Glomerular visceral epithelial cell (primary cell): ENCODE measurements around the gene OXLD1.
A peak's percentile ranks its signal among the peaks of the same experiment; 100 is the strongest.

Experiments
- DNase-seq: peaks from one replicate; pipeline ENCODE4 v3.0.0-alpha.2; 2016; ENCODE audit errors: extremely low spot score

Gene OXLD1

DNA sequence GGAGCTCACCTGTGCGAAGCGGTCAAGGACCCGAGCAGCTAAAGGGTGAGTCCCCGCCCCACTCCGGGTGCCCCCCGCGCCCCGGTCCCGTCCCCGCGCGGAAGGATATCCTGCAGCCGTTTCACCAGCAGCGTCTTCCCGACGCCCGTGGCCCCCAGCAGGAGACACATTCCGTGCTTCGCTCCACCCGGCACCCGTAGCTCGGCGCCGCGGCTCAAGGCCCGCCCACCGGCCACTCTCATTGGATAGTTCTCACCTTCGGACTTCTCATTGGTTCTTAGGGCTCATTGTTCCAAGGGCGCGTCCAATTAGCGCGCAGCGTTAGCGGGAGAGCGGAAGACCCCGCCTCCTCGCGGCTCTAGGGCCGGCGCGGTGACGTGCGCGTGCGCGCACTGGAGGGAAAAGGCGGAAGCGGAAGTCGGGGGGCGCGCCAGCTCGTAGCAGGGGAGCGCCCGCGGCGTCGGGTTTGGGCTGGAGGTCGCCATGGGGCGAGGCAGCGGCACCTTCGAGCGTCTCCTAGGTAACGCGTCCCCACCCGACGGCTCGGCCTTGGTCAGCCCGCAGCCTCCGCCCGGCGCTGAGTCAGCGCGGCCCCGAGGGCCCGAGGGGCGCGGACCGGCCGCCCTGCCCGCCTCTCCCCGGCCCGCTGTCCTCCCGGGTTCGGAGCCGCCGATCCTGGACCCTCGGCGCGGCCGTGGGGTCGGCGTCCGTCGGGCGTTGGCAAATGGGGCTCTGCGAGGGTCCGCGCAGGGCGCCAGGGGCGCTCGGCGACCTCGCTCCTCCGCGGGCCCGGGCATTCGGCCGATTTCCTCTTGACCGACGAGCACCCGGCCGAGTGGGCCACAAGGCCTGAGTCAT, 17.4 kb upstream of the OXLD1 start, which contains the start of the genes ARL16 and HGS:
TSS of gene ARL16 (minus strand) at position 214 of the 858 bp plus-strand sequence. CDS start at position 170, 44 bp downstream.
TSS of gene HGS (plus strand) at position 428 of the 858 bp plus-strand sequence. CDS start at position 484, 56 bp downstream.
- DNase-seq = peak; percentile 99

DNA sequence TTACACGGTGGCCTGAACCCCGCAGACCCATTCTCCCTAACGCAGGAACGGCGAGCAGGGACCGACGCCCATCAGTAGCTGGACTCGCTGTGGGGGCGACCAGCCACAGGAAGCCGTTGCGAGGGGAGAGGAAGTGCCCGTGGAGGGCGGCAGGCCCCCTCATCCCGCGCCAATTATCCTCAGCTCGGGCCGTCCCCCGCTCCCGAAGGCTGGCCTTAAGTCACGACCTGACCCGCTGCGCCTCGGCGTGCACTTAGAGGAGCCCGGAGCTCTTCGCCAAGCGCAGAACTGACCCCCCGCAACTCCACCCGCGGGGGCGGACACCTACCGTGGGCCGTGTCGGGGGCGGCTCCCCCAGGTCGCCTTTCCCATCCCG, 16.8 kb upstream of the OXLD1 start:
- no peak for DNase-seq

DNA sequence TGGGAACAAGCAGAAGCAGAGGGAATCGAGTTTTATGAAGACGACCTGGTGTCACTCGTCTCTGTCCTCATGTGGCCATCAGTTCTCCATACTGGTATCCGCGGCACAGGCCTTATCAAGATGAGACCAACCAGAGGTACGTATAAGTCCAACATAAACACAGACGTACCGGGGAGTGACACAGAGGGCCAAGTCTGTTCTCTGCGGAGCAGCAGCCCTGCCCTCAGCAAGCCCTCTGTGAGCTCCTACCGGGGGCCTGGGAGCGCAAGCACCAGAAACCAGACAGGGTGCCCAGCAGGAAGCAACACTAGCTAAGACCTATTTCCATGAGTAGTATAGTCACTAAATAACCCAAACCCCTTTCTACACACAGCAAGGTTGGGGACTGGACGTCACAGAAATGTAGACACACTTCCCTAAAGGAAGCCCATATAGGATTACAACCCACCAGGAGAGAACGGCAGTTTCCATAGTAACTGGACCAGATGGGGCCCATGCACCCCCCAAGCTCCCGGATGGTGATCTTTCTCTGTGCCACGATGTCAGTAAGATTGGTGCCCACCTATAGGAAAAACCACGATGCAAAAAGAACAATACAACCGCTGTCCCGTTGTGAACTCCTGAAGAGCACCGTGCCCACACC, 16.3 kb upstream of the OXLD1 start:
- no peak for DNase-seq

DNA sequence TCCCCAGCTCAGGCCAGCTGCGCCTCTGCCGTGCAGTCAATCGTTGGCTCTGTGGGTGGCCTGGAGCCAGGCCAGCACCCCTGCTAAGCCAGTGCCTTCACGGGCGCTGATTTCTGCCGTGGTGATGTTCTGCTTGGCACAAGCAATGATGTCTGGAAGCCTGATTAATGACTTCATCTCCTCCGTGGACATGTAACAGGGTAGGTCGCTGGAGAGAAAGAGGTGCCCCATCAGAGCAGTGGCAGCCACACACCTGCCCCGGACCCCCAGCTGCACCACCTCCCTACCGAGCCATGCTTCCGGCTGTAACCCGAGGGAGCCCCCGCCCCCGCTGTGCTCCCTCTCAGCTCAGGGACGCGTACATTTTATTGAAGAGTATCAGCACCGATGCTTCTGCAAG, 15.3 kb upstream of the OXLD1 start:
- peak; percentile 98 for DNase-seq

DNA sequence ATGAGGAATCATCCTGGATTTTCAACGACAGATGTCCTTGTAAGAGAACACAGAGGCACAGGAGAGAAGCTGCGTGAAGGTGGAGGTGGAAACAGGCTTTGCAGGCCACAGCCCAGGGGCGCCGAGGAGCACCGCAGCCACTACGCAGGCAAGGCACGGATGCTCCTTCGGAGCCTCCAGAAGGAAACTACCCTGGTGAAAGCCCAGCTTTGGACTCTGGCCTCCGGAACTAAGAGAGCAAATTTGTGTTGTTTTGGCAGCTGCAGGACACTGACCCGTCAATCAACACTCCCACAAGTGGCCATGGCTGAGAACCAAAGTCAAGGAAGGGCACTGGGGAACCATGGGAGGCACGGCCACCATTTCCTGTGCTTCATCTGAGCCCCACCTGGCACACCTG, 13.7 kb upstream of the OXLD1 start:
- no peak for DNase-seq

DNA sequence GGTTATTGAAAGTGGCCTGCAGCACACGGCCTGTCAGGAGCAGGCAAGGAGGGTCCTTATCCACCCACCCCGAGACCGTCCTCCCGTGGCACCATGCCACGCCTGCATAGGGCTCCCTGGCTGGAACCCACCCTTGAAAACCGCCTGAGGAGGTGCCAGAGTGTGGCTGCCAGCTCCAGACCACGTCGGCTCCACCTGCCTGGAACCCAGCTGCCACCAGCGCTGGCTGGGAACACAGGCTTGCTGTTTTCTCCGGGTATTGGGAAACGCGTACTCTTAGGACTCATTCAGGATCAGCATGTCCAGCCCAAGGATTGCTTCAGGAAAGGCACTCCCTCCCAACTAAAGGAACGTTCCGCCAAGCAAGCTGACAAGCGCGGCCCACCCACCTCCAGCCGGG, 10.5 kb upstream of the OXLD1 start:
- no peak for DNase-seq

GRCh38 chr17:81675515-81676221, 9.3 kb upstream of the OXLD1 start:
- peak; percentile 34 for DNase-seq

DNA sequence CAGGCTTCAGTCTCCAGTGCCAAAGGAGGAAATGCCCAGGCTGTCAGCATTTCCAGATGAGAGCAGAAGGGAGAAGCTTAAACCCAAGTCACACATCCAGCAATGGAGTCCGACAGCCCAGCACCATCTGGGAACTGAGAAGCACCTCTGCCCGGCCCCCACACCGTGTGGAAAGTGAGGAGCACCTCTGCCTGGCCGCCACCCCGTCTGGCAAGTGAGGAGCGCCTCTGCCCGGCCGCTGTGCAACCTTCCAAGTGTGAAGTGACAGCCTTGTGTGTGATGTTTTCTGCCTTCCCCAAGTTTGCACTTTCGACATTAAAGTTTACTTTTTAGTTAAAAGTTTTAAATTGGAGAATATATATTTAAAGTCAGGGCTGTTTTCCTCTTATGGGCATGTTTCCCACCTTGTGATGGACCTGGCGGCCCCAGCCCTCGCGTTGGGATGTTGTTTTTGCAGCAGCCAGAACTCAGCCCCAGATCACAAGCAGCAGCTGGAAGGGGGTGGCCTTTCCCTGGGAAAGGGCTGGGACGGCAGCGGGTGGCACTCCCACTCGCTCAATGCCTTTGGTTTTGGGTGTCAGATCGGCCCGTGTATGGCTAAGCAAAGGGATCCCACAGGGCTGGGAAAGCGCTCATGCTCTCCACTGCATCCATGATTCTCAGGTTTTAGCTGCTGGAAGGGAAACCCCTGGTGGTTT, 7.3 kb upstream of the OXLD1 start:
- DNase-seq = no peak

DNA sequence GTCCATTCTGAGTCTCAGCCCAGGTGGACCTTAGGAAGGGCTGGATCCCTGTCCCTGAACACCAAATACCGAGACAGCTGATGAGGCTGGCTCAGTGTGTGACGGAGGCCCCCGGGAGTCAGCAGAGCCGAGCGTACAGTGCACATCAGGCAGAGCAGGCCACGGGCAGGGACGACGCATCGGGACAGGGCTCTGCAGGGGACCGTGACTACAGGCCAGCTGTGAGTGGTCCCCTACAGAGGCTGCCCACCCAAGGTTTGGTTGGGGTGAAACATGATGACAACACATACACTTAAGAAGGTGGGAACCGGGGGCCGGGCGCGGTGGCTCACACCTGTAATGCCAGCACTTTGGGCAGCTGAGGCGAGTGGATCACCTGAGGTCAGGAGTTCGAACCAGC, 6.5 kb upstream of the OXLD1 start:
- no peak for DNase-seq

DNA sequence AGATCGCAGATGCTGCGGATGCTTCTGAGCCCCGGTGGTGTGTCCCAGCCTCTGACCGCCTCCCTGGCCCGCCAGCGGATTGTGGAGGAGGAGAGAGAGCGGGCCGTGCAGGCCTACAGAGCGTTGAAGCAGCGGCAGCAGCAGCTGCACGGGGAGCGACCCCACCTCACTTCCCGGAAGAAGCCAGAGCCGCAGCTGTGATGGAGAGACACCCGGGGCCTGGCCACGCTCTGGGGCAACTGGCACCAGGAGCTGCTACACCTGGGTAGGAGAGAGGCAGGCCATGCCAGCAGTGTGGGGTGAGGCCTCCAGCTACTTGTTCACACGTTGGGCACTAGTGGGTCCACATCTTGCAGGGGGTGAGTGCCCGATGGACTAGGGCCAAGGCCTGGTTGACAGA, 6.1 kb upstream of the OXLD1 start:
- DNase-seq = no peak

DNA sequence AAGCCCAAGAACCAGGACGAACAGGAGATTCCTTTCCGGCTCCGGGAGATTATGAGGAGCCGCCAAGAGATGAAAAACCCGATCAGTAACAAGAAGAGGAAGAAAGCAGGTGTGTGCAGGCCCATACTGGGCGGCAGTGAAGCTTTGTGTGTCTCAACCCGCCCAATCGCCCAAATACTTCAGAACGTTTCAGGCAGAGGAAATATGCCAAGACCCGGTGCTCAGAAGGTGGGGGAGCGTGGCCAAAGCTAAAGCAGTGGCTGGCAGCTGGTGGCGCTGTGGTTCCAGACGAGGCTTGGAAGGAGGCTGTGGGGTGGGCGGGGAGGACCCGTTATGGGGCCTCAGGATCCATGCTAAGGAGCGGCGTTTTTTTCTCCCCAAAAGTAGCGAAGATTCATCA, 1.3 kb upstream of the OXLD1 start:
- no peak for DNase-seq

DNA sequence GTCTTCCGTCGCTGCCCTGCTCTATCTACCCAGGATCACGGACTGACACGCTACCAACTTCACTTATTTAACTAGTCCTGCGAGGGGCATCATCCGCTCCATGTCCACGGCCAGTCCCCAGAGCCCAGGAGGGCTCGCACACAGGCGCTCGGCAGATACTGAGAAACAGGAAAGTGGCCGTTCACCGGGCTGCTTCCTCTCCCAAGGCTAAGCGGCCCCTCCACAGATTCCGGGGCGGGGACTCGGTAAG, 388 bp downstream of the OXLD1 start:
- DNase-seq = peak; percentile 35

GRCh38 chr17:81665205-81666091, 957 bp downstream of the OXLD1 start:
- DNase-seq = no peak

DNA sequence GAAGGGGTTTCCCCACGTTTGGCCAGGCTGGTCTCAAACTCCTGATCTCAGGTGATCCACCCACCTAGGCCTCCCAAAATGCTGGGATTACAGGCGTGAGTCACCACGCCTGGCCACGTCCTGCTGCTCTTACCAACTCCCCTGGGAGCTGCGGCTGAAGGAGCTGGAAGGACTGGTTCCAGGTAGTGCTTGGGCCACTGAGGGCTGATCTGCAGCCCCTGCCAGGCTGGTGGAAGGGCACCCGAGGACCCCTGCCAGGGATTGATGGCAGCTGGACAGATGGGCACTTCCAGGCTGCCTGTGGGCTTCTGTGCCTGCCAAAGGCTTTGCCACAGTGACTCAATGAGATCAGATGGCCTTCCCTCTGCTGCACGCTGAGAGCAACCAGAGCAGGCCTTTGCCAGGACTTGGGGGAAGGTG, 2.3 kb downstream of the OXLD1 start:
- DNase-seq = no peak

- no peak for DNase-seq
Observed at GRCh38 chr17:81662002-81662401, 4.4 kb downstream of the OXLD1 start.

DNA sequence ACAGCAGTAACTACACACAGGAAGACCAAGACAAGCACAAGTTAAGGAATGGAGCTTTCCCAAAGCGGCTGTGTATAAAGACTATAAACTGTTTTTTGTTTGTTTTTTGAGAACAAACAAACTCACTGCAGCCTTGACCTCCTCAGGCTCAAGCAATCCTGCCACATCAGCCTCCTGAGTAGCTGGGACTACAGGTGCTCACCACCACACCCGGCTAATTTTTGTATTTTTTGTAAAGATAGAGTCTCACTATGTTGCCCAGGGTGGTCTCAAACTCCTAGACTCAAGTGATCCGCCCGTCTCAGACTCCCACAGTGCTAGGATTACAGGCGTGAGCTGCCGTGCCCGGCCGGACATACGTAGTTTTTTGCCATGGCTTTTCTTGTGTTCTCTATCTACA, 6.0 kb downstream of the OXLD1 start:
- DNase-seq = no peak

DNA sequence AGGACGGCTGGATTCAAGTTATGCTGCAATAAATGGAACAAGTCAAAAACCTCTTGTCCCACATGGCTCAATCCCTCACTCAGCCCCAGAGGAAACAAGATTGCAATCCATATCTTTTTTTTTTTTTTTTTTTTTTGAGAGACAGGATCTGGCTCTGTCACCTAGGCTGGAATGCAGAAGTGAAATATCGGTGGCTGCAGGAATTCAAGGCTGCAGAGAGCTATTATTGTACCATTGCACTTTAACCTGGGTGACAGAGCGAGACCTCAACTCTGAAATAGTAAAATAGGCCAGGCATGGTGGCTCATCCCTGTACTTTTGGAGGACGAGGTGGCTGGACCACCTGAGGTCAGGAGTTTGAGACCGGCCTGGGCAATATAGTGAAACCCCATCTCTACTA, 7.4 kb downstream of the OXLD1 start:
- DNase-seq = no peak

DNA sequence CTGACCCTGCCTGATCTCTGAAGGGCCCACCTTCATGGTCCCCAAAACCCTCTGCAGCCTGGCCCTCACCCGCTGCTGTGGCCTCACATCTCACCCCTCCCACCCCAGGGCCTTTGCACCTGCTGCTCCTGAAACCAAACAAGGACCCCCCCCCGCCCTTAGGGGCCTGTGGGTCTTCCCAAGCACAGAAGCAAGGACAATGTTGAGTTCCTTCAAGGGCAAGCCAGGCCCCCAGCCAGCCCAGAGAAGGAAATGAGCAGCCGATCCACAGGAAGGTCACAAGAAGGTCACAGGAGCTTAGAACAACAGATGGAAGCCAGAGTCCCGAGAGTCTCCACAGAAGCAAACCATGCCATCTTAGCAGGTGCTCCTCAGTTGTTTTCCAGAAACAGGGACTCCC, 9.6 kb downstream of the OXLD1 start:
- no peak for DNase-seq

DNA sequence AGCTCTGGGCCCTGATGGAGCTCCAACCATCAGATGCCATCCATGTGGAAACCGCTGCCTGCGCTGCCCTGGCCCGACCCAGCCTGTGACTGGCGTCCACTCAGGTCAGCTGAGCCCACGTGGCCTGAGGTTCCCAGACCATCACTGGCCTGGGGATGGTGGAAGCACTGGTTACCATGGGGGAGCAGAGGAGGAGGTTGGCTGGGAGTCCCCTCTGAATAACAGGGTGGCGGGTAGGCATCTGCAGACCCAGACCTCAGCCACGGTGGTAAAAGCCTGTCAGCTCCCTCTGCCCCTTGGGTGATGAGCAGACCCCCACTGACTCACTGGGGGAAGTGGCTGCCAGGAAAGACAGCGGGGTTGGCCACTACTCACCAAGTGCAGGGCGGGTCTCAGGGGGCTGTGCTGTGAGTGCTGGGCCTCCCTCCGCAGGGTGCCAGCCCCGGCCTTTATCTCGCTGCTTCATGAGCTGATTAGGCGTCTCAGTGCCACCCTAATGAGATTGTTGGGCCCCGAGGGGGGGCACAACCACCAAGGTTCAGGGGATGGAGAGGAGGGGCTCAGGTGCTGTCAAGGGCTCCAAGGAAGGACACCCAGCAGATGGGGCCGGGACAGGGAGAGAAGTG, 10.2 kb downstream of the OXLD1 start, which contains the start of gene PDE6G:
TSS of gene PDE6G (minus strand) at position 425 of the 626 bp plus-strand sequence. CDS start 3,237 bp downstream, outside the sequence.
- DNase-seq = no peak

DNA sequence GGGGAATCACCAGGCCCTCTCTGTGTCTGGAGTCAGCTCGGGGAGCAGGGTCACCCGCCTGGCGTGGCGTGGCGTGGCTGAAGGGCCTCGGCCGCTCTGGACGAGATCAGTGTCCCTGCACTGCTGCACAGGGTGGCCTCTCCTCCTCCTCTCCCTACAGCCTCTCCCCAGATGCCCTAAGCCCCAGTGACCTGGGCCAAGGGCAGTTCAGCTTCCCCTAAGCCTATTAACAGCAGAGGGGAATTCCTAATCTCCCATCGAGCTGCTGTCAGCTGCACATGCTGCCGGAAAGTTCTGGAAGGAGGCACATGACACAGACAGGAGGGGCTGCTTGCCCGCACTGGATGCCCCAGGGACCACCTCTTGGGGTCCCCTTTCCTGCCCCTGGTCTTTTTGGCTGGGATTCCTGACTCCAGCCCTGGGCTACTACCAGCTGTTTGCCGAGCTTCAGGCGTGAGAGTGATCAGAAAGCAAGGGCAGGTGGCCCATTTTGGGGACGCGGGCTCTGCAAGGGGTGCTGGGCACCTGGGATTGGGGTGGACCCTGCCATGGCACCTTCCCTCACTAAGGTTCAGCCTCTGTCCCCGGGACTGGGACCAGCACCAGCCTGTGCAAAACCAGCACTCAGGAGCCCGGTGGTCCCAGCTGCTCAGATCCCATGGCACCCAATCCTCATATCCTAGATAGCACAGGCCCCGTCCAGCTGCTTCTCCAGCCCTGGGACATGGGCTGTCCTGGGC, 10.9 kb downstream of the OXLD1 start:
- no peak for DNase-seq
